Fibroblast of mammary gland (primary cell): ENCODE measurements around the gene EFS.

Experiments
- DNase-seq: peaks from one replicate; pipeline ENCODE4 v3.0.0-alpha.2; 2010; ENCODE audit warnings: low read depth
- H3K4me3 ChIP-seq: 2 replicates; pipeline ENCODE4 v1.5.1; 2011; ENCODE audit warnings: low read depth, mild to moderate bottlenecking, low read length, moderate library complexity; ENCODE audit not compliant: control insufficient read depth
- TF ChIP-seq, protein P1 (sequence below): conservative IDR thresholded peaks from 2 replicates; pipeline ENCODE4 v1.5.1; 2011; ENCODE audit warnings: low read depth, low read length, inconsistent platforms; ENCODE audit not compliant: control insufficient read depth, insufficient read depth

EFS gene

GRCh38 chr14:23324455-23324846 lies 40.5 kb downstream of the EFS start:
- no peak for DNase-seq
- TF ChIP-seq, protein P1, sequence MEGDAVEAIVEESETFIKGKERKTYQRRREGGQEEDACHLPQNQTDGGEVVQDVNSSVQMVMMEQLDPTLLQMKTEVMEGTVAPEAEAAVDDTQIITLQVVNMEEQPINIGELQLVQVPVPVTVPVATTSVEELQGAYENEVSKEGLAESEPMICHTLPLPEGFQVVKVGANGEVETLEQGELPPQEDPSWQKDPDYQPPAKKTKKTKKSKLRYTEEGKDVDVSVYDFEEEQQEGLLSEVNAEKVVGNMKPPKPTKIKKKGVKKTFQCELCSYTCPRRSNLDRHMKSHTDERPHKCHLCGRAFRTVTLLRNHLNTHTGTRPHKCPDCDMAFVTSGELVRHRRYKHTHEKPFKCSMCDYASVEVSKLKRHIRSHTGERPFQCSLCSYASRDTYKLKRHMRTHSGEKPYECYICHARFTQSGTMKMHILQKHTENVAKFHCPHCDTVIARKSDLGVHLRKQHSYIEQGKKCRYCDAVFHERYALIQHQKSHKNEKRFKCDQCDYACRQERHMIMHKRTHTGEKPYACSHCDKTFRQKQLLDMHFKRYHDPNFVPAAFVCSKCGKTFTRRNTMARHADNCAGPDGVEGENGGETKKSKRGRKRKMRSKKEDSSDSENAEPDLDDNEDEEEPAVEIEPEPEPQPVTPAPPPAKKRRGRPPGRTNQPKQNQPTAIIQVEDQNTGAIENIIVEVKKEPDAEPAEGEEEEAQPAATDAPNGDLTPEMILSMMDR, result no peak

GRCh38 chr14:23323838-23324454 lies 41.0 kb downstream of the EFS start:
- no peak for DNase-seq
- TF ChIP-seq, protein P1, result no peak
- no peak overlapping the region for H3K4me3 ChIP-seq

More at GRCh38 chr14:23324455-23324846, 40.5 kb downstream of the EFS start:
- no peak overlapping the region for H3K4me3 ChIP-seq

- no peak for DNase-seq
- TF ChIP-seq, protein P1, result no peak
- peak overlapping the region; percentile 90 for H3K4me3 ChIP-seq
Measured at GRCh38 chr14:23322568-23323517, 42.1 kb downstream of the EFS start.

DNA sequence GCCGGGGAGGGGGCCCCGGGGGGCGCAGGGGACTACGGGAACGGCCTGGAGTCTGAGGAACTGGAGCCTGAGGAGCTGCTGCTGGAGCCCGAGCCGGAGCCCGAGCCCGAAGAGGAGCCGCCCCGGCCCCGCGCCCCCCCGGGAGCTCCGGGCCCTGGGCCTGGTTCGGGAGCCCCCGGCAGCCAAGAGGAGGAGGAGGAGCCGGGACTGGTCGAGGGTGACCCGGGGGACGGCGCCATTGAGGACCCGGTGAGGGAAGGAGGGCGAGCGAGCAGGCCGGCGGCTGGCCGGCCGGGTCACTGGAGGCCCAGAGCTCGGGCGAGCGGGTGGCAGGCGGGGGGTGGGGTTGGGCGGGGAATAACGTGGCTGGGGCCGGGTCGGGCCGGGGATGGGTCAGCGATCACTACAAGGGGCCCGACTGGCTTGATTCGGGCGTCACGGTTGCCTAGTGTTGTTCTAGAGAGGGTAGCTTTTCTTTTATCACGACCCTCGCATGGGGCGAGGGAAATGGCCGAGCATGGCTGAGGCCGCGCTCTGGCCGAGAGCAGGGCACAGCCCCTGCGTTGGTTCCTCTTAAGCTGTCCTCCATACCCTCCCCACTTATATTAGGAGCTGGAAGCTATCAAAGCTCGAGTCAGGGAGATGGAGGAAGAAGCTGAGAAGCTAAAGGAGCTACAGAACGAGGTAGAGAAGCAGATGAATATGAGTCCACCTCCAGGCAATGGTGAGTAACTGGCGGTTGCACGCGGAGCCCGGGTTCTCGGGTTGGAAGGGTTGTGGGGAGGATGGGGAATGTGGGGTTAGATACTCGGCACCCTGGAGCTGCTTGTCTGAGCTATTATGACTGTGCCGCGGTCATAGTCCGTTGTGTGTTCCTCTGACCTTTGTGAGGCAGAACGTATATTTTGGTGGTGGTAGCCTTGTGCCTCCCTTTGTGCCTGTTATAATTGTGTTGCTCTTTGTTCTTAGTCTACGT lies 43.1 kb downstream of the EFS start:
- peak overlapping the region; percentile 90 for H3K4me3 ChIP-seq
- TF ChIP-seq, protein P1, result no peak
- DNase-seq, result peak; percentile 58

GRCh38 chr14:23320584-23321571 lies 44.1 kb downstream of the EFS start, which contains the start of gene PABPN1:
Gene PABPN1, plus strand, starts transcription at chr14:23321457. Its CDS starts 13 bp downstream, at chr14:23321470.
- peak within 1 kb of the TSS; percentile 90 for H3K4me3 ChIP-seq
- peak; percentile 100 for DNase-seq
- TF ChIP-seq, protein P1, result no peak
